GM23248 (cell line): ENCODE results near the gene KCP. TPM values are rescaled to one million over a fixed set of nuclear protein-coding genes. Genes with fewer than 3 reads are reported as not detected.

Experiments
- DNase-seq: peaks from one replicate; pipeline ENCODE4 v3.0.0-alpha.2; 2015
- H2AFZ ChIP-seq: fragments of 200-600 bp; sonication (generic); 2 replicates; pipeline ENCODE4 v1.6.1; 2016; ENCODE audit warnings: antibody characterized with exemption
- H3F3A ChIP-seq: fragments of 200-600 bp; sonication (generic); 2 replicates; pipeline ENCODE4 v1.6.1; 2016; ENCODE audit warnings: mild to moderate bottlenecking, antibody characterized with exemption, mixed run types; ENCODE audit not compliant: insufficient read depth
- H3K27ac ChIP-seq: fragments of 200-600 bp; sonication (generic); 2 replicates; pipeline ENCODE4 v1.5.1; 2016; ENCODE audit warnings: mild to moderate bottlenecking
- H3K27me3 ChIP-seq: fragments of 200-600 bp; sonication (generic); replicated peaks from 2 replicates; pipeline ENCODE4 v1.6.1; 2016; ENCODE audit warnings: mild to moderate bottlenecking; ENCODE audit not compliant: insufficient read depth
- H3K36me3 ChIP-seq: fragments of 200-600 bp; sonication (generic); 2 replicates; pipeline ENCODE4 v1.6.1; 2016; ENCODE audit warnings: low read depth, mild to moderate bottlenecking
- H3K4me1 ChIP-seq: fragments of 200-600 bp; sonication (generic); 2 replicates; pipeline ENCODE4 v1.6.1; 2016; ENCODE audit warnings: mild to moderate bottlenecking; ENCODE audit not compliant: insufficient read depth
- H3K4me2 ChIP-seq: fragments of 200-600 bp; sonication (generic); one replicate; pipeline ENCODE4 v1.6.1; 2016; ENCODE audit warnings: mild to moderate bottlenecking; ENCODE audit not compliant: unreplicated experiment
- H3K4me3 ChIP-seq: fragments of 200-600 bp; sonication (generic); 2 replicates; pipeline ENCODE4 v1.5.1; 2016; ENCODE audit warnings: mild to moderate bottlenecking
- H3K79me2 ChIP-seq: fragments of 200-600 bp; sonication (generic); 2 replicates; pipeline ENCODE4 v1.6.1; 2016; ENCODE audit warnings: mild to moderate bottlenecking; ENCODE audit not compliant: insufficient read depth
- H3K9ac ChIP-seq: fragments of 200-600 bp; sonication (generic); 2 replicates; pipeline ENCODE4 v1.6.1; 2016; ENCODE audit warnings: mild to moderate bottlenecking
- H3K9me2 ChIP-seq: fragments of 200-600 bp; sonication (generic); 2 replicates; pipeline ENCODE4 v1.6.1; 2016; ENCODE audit warnings: mixed run types, mild to moderate bottlenecking, moderate library complexity; ENCODE audit not compliant: insufficient read depth
- H3K9me3 ChIP-seq: fragments of 200-600 bp; sonication (generic); one replicate; pipeline ENCODE4 v1.6.1; 2017; ENCODE audit warnings: low read depth
- H4K20me1 ChIP-seq: fragments of 200-600 bp; sonication (generic); 2 replicates; pipeline ENCODE4 v1.6.0; 2016; ENCODE audit not compliant: insufficient read depth
- EZH2 ChIP-seq: fragments of 200-600 bp; sonication (generic); IDR thresholded peaks from 2 replicates; pipeline ENCODE4 v1.6.1; 2018; ENCODE audit warnings: antibody characterized with exemption, mild to moderate bottlenecking; ENCODE audit not compliant: insufficient read depth, poor library complexity, severe bottlenecking
- EZH2phosphoT487 ChIP-seq: fragments of 200-600 bp; sonication (generic); IDR thresholded peaks from 2 replicates; pipeline ENCODE4 v1.6.1; 2018; ENCODE audit warnings: antibody characterized with exemption, moderate library complexity, mild to moderate bottlenecking, low read depth; ENCODE audit not compliant: insufficient read depth
- WGBS, 2 experiments: methylation state at CpG; one replicate each; pipeline ENCODE4 v1.1.6; 2015 to 2017; ENCODE audit warnings: low lambda C conversion rate in 2 of 2, low coverage in 1 of 2; ENCODE audit errors: missing lambda C conversion rate in 2 of 2; 5-methylcytosine and 5-hydroxymethylcytosine counted together
- in situ Hi-C: fragments of 300-500 bp; cut with MboI; formaldehyde crosslinking; loops from 2 replicates; pipeline ENCODE4 v1.15.0; 2020
- polyA plus RNA-seq: library from polyadenylated mRNA; unstranded; fragments of >200 nt; fragmentation: Nextera tagmentation; extraction: Ambion mirVana; gene quantifications from 2 replicates; pipeline ENCODE4 v1.2.1, GENCODE V29; 2016
- total RNA-seq: library from RNA; depleted of rRNA; stranded (reverse); fragments of >200 nt; shearing (Covaris generic); gene quantifications from 2 replicates; pipeline ENCODE4 v1.2.3, GENCODE V29; 2014

The KCP gene
- total and polyA plus RNA-seq, 2 experiments from 2014 or later: 0.10 TPM; not detected in 1

GRCh38 chr7:128954150-128954549 is 43.6 kb upstream of the KCP start:
- H3K27ac ChIP-seq: no peak overlapping the region
- in situ Hi-C loops: no loop called here
- H3K4me1 ChIP-seq: 0 out of 2 replicates have a peak, but pooled peaks cover 8% of the 10 kb centered on the region
- no peak for DNase-seq
- no peak for TF ChIP-seq EZH2phosphoT487
- TF ChIP-seq EZH2: no peak
- H3K9ac ChIP-seq: no peak overlapping the region
- peaks cover 14% of the 10 kb centered on the region; the same call in 1 of the 2 replicates for H3K36me3 ChIP-seq
- H3K4me2 ChIP-seq: no peak overlapping the region
- no peaks in the 10 kb centered on the region for H3K9me2 ChIP-seq
- H4K20me1 ChIP-seq: no peaks in the 10 kb centered on the region
- WGBS, 2 experiments: 75 to 89% methylated on average over 2 of the region's 2 CpGs
- H3K79me2 ChIP-seq: no peaks in the 10 kb centered on the region
- no peak overlapping the region for H3K4me3 ChIP-seq
- peaks cover 13% of the 10 kb centered on the region; the same call in 1 of the 2 replicates for H3F3A ChIP-seq
- no peaks in the 10 kb centered on the region for H3K9me3 ChIP-seq
- no peaks in the 10 kb centered on the region for H3K27me3 ChIP-seq
- H2AFZ ChIP-seq: no peak overlapping the region

- H3K4me1 ChIP-seq: 0 out of 2 replicates have a peak, but pooled peaks cover 8% of the 10 kb centered on the region
- H3K27ac ChIP-seq: no peak overlapping the region
- H3K27me3 ChIP-seq: no peaks in the 10 kb centered on the region
- H3K9ac ChIP-seq: no peak overlapping the region
- H3K9me3 ChIP-seq: no peaks in the 10 kb centered on the region
- no peaks in the 10 kb centered on the region for H4K20me1 ChIP-seq
- 66 to 67% methylated on average over 5 of the region's 5 CpGs for WGBS, 2 experiments
- in situ Hi-C loops: no loop called here
- no peak overlapping the region for H3K4me3 ChIP-seq
- H3K36me3 ChIP-seq: peaks cover 10% of the 10 kb centered on the region; the same call in 1 of the 2 replicates
- no peak overlapping the region for H3K4me2 ChIP-seq
- DNase-seq: no peak
- no peaks in the 10 kb centered on the region for H3K9me2 ChIP-seq
- TF ChIP-seq EZH2phosphoT487: no peak
- TF ChIP-seq EZH2: no peak
- H2AFZ ChIP-seq: no peak overlapping the region
- peaks cover 8% of the 10 kb centered on the region; the same call in 1 of the 2 replicates for H3F3A ChIP-seq
- no peaks in the 10 kb centered on the region for H3K79me2 ChIP-seq
Measured at GRCh38 chr7:128951296-128951695, 40.8 kb upstream of the KCP start.

- no peak overlapping the region for H3K27ac ChIP-seq
- no peak for DNase-seq
- in situ Hi-C loops: no loop called here
Measured at GRCh38 chr7:128948976-128949760, 38.7 kb upstream of the KCP start.

GRCh38 chr7:128948312-128948973 is 37.9 kb upstream of the KCP start:
- peak; percentile 14 for DNase-seq
- 81 to 82% methylated on average over 10 to 12 of the region's 12 CpGs for WGBS, 2 experiments

More at GRCh38 chr7:128948976-128949760, 38.7 kb upstream of the KCP start:
- H3K4me1 ChIP-seq: no peaks in the 10 kb centered on the region
- H3F3A ChIP-seq: no peaks in the 10 kb centered on the region
- no peak overlapping the region for H3K9ac ChIP-seq
- no peaks in the 10 kb centered on the region for H4K20me1 ChIP-seq
- no peaks in the 10 kb centered on the region for H3K79me2 ChIP-seq
- H3K9me2 ChIP-seq: no peaks in the 10 kb centered on the region
- WGBS, 2 experiments: 98 to 99% methylated on average over 4 of the region's 4 CpGs
- no peak overlapping the region for H3K4me3 ChIP-seq
- TF ChIP-seq EZH2phosphoT487 (no peak), EZH2 (no peak)
- no peaks in the 10 kb centered on the region for H3K9me3 ChIP-seq
- no peak overlapping the region for H2AFZ ChIP-seq
- no peak overlapping the region for H3K4me2 ChIP-seq
- no peaks in the 10 kb centered on the region for H3K27me3 ChIP-seq
- H3K36me3 ChIP-seq: peaks cover 4% of the 10 kb centered on the region; the same call in 1 of the 2 replicates

More at GRCh38 chr7:128948312-128948973, 37.9 kb upstream of the KCP start:
- H3K9me3 ChIP-seq: no peaks in the 10 kb centered on the region
- H4K20me1 ChIP-seq: no peaks in the 10 kb centered on the region
- no peaks in the 10 kb centered on the region for H3K9me2 ChIP-seq
- H3F3A ChIP-seq: no peaks in the 10 kb centered on the region
- no peaks in the 10 kb centered on the region for H3K79me2 ChIP-seq
- no peak overlapping the region for H3K9ac ChIP-seq
- peaks cover 4% of the 10 kb centered on the region; the same call in 1 of the 2 replicates for H3K36me3 ChIP-seq
- H3K27me3 ChIP-seq: no peaks in the 10 kb centered on the region
- H3K27ac ChIP-seq: no peak overlapping the region
- H2AFZ ChIP-seq: no peak overlapping the region
- H3K4me2 ChIP-seq: no peak overlapping the region
- H3K4me1 ChIP-seq: no peaks in the 10 kb centered on the region
- no peak for TF ChIP-seq EZH2
- TF ChIP-seq EZH2phosphoT487: no peak
- in situ Hi-C loops: no loop called here
- no peak overlapping the region for H3K4me3 ChIP-seq
